HepG2 (cell line): Measurements from ENCODE around the gene TRAP1. TPM values are rescaled to one million over a fixed set of nuclear protein-coding genes. Genes with fewer than 3 reads are reported as not detected.

Source experiments
- ARID2 ChIP-seq: sonication (generic); formaldehyde crosslinking; IDR thresholded peaks from 2 replicates; pipeline ENCODE4 v1.8.1; 2022; ENCODE audit warnings: mild to moderate bottlenecking, missing genetic modification reagents, borderline replicate concordance
- BHLHE40 ChIP-seq: IDR thresholded peaks from 2 replicates; pipeline ENCODE4 v1.6.1; 2011; ENCODE audit warnings: low read length, improper control_type of control experiment
- CHCHD3 ChIP-seq: sonication (generic); formaldehyde crosslinking; IDR thresholded peaks from 2 replicates; pipeline ENCODE4 v1.8.0; 2022; ENCODE audit warnings: mild to moderate bottlenecking, missing genetic modification reagents, moderate library complexity
- DMAP1 ChIP-seq: IDR thresholded peaks from 2 replicates; pipeline ENCODE4 v1.6.1; 2016
- DR1 ChIP-seq: sonication (generic); formaldehyde crosslinking; IDR thresholded peaks from 2 replicates; pipeline ENCODE4 v1.8.0; 2021; ENCODE audit warnings: mild to moderate bottlenecking, missing genetic modification reagents, inconsistent platforms
- FOSL1 ChIP-seq: sonication (generic); formaldehyde crosslinking; IDR thresholded peaks from 2 replicates; pipeline ENCODE4 v1.9.0; 2021; ENCODE audit warnings: missing genetic modification reagents, borderline replicate concordance
- JARID2 ChIP-seq: sonication (generic); formaldehyde crosslinking; IDR thresholded peaks from 2 replicates; pipeline ENCODE4 v1.8.1; 2023; ENCODE audit warnings: missing genetic modification reagents, inconsistent platforms; ENCODE audit not compliant: insufficient replicate concordance
- MEF2D ChIP-seq: sonication (generic); formaldehyde crosslinking; IDR thresholded peaks from 2 replicates; pipeline ENCODE4 v1.5.1; 2020; ENCODE audit warnings: mild to moderate bottlenecking, missing genetic modification reagents
- NKX3-1 ChIP-seq: sonication (generic); formaldehyde crosslinking; IDR thresholded peaks from 2 replicates; pipeline ENCODE4 v1.5.0; 2020; ENCODE audit warnings: missing genetic modification reagents
- RFX3 ChIP-seq: IDR thresholded peaks from 2 replicates; pipeline ENCODE4 v1.6.1; 2016; ENCODE audit warnings: missing biosample characterization, missing genetic modification reagents
- SMAD1 ChIP-seq: sonication (generic); formaldehyde crosslinking; IDR thresholded peaks from 2 replicates; pipeline ENCODE4 v1.4.0; 2020; ENCODE audit warnings: missing genetic modification reagents, low read depth, mild to moderate bottlenecking, borderline replicate concordance
- SUZ12 ChIP-seq: fragments of 150-350 bp; IDR thresholded peaks from 2 replicates; pipeline ENCODE4 v1.6.1; 2014; ENCODE audit warnings: low read depth, low read length
- TCF7L2 ChIP-seq: IDR thresholded peaks from 2 replicates; pipeline ENCODE4 v1.6.1; 2011; ENCODE audit warnings: mild to moderate bottlenecking, low read depth, low read length, moderate library complexity
- ZC3H13 ChIP-seq: sonication (generic); formaldehyde crosslinking; IDR thresholded peaks from 2 replicates; pipeline ENCODE4 v1.8.1; 2023; ENCODE audit warnings: mild to moderate bottlenecking, missing genetic modification reagents, moderate library complexity
- ZMYM3 ChIP-seq: sonication (generic); formaldehyde crosslinking; IDR thresholded peaks from 2 replicates; pipeline ENCODE4 v1.5.1; 2020; ENCODE audit warnings: mild to moderate bottlenecking, missing genetic modification reagents
- ZNF24 ChIP-seq: fragments of 450-650 bp; IDR thresholded peaks from 2 replicates; pipeline ENCODE4 v1.6.1; 2017; ENCODE audit warnings: antibody characterized with exemption, mild to moderate bottlenecking
- ZNF619 ChIP-seq: sonication (generic); formaldehyde crosslinking; IDR thresholded peaks from 2 replicates; pipeline ENCODE4 v1.4.0; 2020; ENCODE audit warnings: mild to moderate bottlenecking, missing genetic modification reagents
- ZNF720 ChIP-seq: sonication (generic); formaldehyde crosslinking; IDR thresholded peaks from 2 replicates; pipeline ENCODE4 v1.4.0; 2020; ENCODE audit warnings: missing genetic modification reagents
- ZNF766 ChIP-seq: sonication (generic); formaldehyde crosslinking; IDR thresholded peaks from 2 replicates; pipeline ENCODE4 v1.5.0; 2020; ENCODE audit warnings: missing genetic modification reagents, borderline replicate concordance
- polyA plus RNA-seq, 8 experiments: library from polyadenylated mRNA; depleted of rRNA in 3 of 8; stranded (reverse) in 7 of 8; unstranded in 1 of 8; fragments of >200 nt; fragmentation: Illumina TruSeq in 4 of 8; extraction: Trizol in 4 of 8; gene quantifications; 2 replicates each; pipeline versions ENCODE4 v1.2.1 to v1.2.3, GENCODE V29; 2011 to 2016; ENCODE audit warnings: low read depth in 4 of 8, missing spikeins in 1 of 8, mixed read lengths in 1 of 8; ENCODE audit not compliant: insufficient read depth in 1 of 8
- total RNA-seq, 5 experiments: library from RNA; depleted of rRNA; stranded (reverse); fragments of >200 nt; fragmentation: Illumina TruSeq; extraction: Trizol; gene quantifications; 2 replicates each; pipeline ENCODE4 v1.2.3, GENCODE V29; 2016; ENCODE audit warnings: low read depth in 1 of 5
- TF ChIP-seq, protein P1 (sequence below): sonication (generic); formaldehyde crosslinking; IDR thresholded peaks from 2 replicates; pipeline ENCODE4 v1.8.0; 2022; ENCODE audit warnings: mild to moderate bottlenecking, missing genetic modification reagents, moderate library complexity
- TF ChIP-seq, protein P2 (sequence below): IDR thresholded peaks from 2 replicates; pipeline ENCODE4 v1.6.1; 2016; ENCODE audit warnings: low read depth, control low read depth
- TF ChIP-seq, protein P3 (sequence below): sonication (generic); formaldehyde crosslinking; IDR thresholded peaks from 2 replicates; pipeline ENCODE4 v1.4.0; 2020; ENCODE audit warnings: missing genetic modification reagents
- TF ChIP-seq, protein P4 (sequence below): conservative IDR thresholded peaks from 2 replicates; pipeline ENCODE4 v1.6.1; 2018; ENCODE audit warnings: missing genetic modification reagents
- TF ChIP-seq, protein P5 (sequence below): sonication (generic); formaldehyde crosslinking; IDR thresholded peaks from 2 replicates; pipeline ENCODE4 v1.5.0; 2020; ENCODE audit warnings: missing genetic modification reagents, mild to moderate bottlenecking, borderline replicate concordance

Gene TRAP1
- total and polyA plus RNA-seq, 2 of the 13 experiments (the other 11 are each of a cell fraction or from before 2014, with no cell fraction given), result 127 to 240 TPM

DNA sequence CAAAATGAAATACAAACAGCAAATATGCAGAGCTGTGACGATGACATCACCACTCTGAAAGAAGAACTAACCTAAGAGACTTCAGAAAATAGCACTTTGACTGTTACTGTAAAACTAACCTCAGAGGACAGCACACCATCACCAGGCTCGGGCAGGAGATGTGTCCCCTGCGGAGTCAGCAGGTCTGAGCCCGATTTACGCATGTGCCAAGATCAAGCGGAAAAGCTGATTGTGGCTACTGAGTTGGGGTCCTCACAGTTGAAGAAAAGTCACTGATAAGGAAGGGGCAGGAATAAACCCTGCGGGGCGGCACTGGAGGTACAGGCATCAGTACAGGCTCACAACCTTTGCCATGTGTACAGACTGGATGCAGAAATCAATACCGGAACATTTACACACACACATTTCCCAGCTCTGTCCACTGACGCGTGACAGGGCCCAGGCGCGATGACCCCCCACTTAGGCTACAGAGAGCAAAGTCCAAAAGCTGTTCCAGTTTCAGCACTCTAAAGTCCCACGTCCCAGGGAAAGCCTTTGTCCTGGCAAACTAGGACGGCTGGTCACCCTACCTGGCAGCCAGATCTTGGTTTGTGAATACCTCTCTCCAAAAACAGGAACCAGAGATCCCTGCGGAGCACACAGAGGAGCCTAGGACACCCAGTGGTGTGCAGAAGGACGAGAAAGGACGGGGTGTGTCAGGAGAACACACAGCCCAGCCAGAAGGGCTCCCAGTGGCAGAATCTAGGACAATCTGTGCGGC is 21.5 kb downstream of the TRAP1 start (continued):
- TF ChIP-seq FOSL1 (CRISPR knock-in tag) (no peak; the same call in 1 of the 2 replicates), DMAP1 (CRISPR knock-in tag) (peak; percentile 97), ARID2 (CRISPR knock-in tag) (peak; percentile 82), ZNF720 (CRISPR knock-in tag) (no peak), CHCHD3 (CRISPR knock-in tag) (no peak), SMAD1 (CRISPR knock-in tag) (no peak), RFX3 (CRISPR knock-in tag) (no peak), BHLHE40 (peak; percentile 92), ZNF619 (CRISPR knock-in tag) (no peak), MEF2D (CRISPR knock-in tag) (peak; percentile 94), JARID2 (CRISPR knock-in tag) (no peak), DR1 (no peak), TCF7L2 (no peak), ZMYM3 (CRISPR knock-in tag) (peak; percentile 82), ZNF766 (peak; percentile 86; the same call in 1 of the 2 replicates), ZNF24 (no peak), ZC3H13 (0 out of 2 replicates have a peak, but pooled peaks have one; percentile 44), NKX3-1 (CRISPR knock-in tag) (peak; percentile 62; the same call in 1 of the 2 replicates), SUZ12 (no peak)
- TF ChIP-seq, protein P1, sequence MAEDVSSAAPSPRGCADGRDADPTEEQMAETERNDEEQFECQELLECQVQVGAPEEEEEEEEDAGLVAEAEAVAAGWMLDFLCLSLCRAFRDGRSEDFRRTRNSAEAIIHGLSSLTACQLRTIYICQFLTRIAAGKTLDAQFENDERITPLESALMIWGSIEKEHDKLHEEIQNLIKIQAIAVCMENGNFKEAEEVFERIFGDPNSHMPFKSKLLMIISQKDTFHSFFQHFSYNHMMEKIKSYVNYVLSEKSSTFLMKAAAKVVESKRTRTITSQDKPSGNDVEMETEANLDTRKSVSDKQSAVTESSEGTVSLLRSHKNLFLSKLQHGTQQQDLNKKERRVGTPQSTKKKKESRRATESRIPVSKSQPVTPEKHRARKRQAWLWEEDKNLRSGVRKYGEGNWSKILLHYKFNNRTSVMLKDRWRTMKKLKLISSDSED (CRISPR knock-in tag), result no peak
- TF ChIP-seq, protein P2, sequence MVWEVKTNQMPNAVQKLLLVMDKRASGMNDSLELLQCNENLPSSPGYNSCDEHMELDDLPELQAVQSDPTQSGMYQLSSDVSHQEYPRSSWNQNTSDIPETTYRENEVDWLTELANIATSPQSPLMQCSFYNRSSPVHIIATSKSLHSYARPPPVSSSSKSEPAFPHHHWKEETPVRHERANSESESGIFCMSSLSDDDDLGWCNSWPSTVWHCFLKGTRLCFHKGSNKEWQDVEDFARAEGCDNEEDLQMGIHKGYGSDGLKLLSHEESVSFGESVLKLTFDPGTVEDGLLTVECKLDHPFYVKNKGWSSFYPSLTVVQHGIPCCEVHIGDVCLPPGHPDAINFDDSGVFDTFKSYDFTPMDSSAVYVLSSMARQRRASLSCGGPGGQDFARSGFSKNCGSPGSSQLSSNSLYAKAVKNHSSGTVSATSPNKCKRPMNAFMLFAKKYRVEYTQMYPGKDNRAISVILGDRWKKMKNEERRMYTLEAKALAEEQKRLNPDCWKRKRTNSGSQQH (CRISPR knock-in tag), result peak; percentile 92; the same call in 1 of the 2 replicates
- TF ChIP-seq, protein P3, sequence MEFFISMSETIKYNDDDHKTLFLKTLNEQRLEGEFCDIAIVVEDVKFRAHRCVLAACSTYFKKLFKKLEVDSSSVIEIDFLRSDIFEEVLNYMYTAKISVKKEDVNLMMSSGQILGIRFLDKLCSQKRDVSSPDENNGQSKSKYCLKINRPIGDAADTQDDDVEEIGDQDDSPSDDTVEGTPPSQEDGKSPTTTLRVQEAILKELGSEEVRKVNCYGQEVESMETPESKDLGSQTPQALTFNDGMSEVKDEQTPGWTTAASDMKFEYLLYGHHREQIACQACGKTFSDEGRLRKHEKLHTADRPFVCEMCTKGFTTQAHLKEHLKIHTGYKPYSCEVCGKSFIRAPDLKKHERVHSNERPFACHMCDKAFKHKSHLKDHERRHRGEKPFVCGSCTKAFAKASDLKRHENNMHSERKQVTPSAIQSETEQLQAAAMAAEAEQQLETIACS, result 0 out of 2 replicates have a peak, but pooled peaks have one; percentile 36
- TF ChIP-seq, protein P4, sequence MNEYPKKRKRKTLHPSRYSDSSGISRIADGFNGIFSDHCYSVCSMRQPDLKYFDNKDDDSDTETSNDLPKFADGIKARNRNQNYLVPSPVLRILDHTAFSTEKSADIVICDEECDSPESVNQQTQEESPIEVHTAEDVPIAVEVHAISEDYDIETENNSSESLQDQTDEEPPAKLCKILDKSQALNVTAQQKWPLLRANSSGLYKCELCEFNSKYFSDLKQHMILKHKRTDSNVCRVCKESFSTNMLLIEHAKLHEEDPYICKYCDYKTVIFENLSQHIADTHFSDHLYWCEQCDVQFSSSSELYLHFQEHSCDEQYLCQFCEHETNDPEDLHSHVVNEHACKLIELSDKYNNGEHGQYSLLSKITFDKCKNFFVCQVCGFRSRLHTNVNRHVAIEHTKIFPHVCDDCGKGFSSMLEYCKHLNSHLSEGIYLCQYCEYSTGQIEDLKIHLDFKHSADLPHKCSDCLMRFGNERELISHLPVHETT (CRISPR knock-in tag), result no peak
- TF ChIP-seq, protein P5, sequence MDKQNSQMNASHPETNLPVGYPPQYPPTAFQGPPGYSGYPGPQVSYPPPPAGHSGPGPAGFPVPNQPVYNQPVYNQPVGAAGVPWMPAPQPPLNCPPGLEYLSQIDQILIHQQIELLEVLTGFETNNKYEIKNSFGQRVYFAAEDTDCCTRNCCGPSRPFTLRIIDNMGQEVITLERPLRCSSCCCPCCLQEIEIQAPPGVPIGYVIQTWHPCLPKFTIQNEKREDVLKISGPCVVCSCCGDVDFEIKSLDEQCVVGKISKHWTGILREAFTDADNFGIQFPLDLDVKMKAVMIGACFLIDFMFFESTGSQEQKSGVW (CRISPR knock-in tag), result peak; percentile 89; the same call in 1 of the 2 replicates
